Pons (tissue), 1 donor: Measurements from ENCODE around the gene ACTG1.

Experiments
- DNase-seq: peaks from one replicate; pipeline ENCODE4 v3.0.0-alpha.2; 2016; ENCODE audit warnings: low spot score

ACTG1 gene

GRCh38 chr17:81481073-81481799, 31.4 kb downstream of the ACTG1 start:
- peak; percentile 79 for DNase-seq

- DNase-seq, result no peak
Measured at GRCh38 chr17:81480140-81481072, 32.2 kb downstream of the ACTG1 start.

- no peak for DNase-seq
Measured at GRCh38 chr17:81479175-81480071, 33.2 kb downstream of the ACTG1 start.

GRCh38 chr17:81478119-81478518, 34.5 kb downstream of the ACTG1 start:
- no peak for DNase-seq

- no peak for DNase-seq
Measured at GRCh38 chr17:81477173-81477572, 35.4 kb downstream of the ACTG1 start.

GRCh38 chr17:81476635-81477034, 36.0 kb downstream of the ACTG1 start:
- no peak for DNase-seq

- DNase-seq, result no peak
Measured at GRCh38 chr17:81476097-81476496, 36.5 kb downstream of the ACTG1 start.

GRCh38 chr17:81474958-81475357, 37.6 kb downstream of the ACTG1 start:
- DNase-seq, result no peak

GRCh38 chr17:81473019-81473418, 39.6 kb downstream of the ACTG1 start:
- DNase-seq, result no peak

- DNase-seq, result peak; percentile 79
Measured at GRCh38 chr17:81471818-81472456, 40.7 kb downstream of the ACTG1 start.

GRCh38 chr17:81470944-81471817, 41.4 kb downstream of the ACTG1 start:
- no peak for DNase-seq

GRCh38 chr17:81470270-81470943, 42.2 kb downstream of the ACTG1 start:
- DNase-seq, result peak; percentile 52

- no peak for DNase-seq
Measured at GRCh38 chr17:81469266-81469665, 43.3 kb downstream of the ACTG1 start.

GRCh38 chr17:81468770-81469121, 43.9 kb downstream of the ACTG1 start:
- no peak for DNase-seq

GRCh38 chr17:81468111-81468769, 44.4 kb downstream of the ACTG1 start:
- DNase-seq, result no peak

- DNase-seq, result no peak
Measured at GRCh38 chr17:81466564-81467472, 45.8 kb downstream of the ACTG1 start.

GRCh38 chr17:81465910-81466309, 46.7 kb downstream of the ACTG1 start:
- DNase-seq, result no peak

GRCh38 chr17:81464586-81464985, 48.0 kb downstream of the ACTG1 start:
- no peak for DNase-seq
